NCI-H2196 treated with DMSO at 0.1 percent for 48 hours (cell line): ENCODE measurements around the gene CTBP2.

Source experiments
- DNase-seq: peaks from one replicate; lab custom pipeline; 2025; ENCODE audit not compliant: unreplicated experiment; lab: John Stamatoyannopoulos, UW

Gene CTBP2

DNA sequence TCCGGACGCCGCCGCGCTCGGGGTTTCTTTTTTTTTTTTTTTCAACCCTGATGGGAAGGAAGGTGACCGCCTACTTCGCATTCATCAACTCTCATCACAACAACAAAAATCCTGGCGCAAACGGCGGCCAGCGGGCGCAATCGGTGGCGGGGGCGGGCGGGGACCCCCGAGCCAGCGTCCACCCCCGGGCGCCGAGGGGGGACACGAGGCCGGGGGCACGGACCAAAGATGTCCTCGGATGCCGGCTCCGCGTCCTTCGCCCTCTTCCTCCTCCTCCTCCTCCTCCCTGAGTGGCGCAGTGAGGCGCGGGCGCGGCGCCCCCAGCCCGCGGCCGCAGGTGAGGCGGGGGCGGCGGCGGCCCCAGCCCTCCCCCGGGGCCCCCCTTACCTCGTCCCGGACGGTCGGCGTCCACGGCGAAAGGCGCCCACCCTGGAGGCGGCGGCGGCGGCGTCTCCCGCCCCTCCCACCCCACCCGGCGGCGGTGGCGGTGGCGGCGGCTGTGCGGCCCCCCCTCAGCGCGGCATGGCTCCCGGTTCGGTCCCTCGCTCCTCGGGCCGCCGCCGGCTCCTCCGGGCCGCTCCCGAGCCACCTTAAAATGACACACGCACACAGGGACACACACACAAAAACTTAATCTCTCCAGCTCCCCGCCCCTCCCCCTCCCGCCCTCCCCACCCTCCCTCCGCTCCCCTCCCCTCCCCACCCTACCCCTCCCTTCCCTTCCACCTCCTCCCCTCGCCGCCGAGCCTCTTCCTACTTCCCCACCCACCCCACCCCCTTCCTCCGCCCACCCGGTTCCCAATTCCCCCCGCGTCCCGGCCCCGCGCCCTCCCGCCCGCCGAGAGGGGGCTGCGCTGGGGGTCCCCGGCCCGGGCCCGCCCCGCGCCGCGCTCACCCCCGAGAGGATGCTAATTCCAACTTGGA lies at the start of gene CTBP2:
CTBP2 (minus strand) TSS at position 632 of the 924 bp plus-strand sequence.
- no peak for DNase-seq

DNA sequence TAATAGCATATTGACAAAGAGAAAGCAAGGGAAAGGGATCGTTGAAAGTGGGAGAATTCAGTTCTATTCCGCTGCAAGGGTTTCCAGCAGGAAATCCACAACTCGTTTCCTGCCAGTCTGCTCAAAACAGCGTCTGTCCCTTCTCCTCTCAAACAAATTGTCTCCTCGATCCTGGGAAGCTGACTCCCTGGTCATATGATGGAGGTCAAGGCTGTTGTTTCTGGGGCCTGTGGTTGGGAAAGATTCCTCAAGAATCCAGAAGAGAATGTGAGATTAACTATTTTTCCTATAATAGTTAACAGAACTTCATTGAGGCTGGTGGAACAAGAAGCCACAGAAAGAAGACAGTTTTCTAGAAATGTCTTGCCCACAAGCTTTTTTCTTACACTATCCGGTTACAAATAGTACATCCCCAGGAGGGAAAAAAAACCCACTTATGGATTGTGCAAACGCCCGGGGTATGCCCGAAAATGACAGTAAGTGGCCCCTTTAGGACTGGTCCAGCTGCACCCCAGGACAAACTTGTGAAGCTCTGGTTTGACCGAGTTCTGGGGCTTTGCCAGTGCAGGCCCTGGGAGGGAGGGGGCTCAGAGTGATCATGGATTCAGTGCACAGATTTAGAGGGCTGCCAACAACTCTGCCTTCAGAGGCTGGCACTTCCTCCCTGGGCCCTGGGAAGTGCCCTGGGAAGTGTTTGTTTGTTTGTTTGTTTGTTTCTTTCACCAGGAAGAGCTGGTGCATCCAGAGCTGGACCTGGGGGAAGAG lies 49.4 kb upstream of the CTBP2 start:
- no peak for DNase-seq

DNA sequence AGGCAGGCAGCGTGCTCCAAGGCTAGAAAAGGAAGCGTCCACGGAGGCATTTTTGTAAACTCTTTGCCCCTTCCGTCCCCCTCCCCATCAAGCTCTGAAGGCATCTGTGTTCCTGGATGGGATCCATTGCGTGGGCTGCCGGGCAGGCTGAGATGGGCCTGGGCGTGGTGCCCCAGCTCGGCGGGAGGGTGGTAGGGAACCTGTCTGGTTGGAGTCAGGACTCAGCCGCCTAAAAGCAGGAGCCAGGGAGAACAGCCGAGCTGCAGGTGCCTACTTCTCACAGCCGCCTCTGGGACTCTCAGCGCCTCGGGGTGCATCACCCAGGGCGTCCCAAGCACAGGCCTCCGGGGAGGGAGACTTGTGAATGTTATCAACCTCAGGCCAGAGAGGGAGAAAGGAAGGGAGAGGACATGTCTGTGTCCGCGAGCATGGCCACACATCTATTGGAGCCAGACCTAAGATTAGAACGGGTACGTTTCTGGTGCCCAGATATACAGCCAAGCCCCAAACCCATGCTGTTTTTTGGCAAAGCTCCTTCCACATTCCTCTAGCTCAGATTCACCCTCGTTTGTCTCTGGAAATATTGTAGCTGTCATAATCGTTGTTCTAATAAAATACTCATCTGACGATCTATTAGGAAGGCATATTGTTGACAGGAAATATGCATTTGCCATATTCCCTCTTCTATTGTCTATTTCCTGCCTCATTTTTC lies 48.6 kb upstream of the CTBP2 start:
- DNase-seq: no peak

DNA sequence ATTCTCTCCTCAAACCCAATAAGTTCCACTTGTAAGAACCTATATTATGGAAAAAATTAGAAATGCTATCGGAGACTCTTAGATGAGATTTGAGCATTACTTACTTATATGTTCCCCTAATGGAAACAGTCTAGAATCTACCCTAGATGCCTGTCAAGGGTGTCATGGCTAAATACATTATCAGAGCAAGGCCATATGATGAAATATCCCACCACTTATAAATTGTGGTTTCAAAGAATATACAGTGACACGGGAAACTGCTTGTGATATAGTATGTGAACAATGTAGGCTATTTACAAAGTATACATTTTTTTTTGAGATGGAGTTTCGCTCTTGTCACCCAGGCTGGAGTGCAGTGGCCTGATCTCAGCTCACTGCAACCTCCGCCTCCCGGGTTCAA lies 46.3 kb upstream of the CTBP2 start:
- no peak for DNase-seq

DNA sequence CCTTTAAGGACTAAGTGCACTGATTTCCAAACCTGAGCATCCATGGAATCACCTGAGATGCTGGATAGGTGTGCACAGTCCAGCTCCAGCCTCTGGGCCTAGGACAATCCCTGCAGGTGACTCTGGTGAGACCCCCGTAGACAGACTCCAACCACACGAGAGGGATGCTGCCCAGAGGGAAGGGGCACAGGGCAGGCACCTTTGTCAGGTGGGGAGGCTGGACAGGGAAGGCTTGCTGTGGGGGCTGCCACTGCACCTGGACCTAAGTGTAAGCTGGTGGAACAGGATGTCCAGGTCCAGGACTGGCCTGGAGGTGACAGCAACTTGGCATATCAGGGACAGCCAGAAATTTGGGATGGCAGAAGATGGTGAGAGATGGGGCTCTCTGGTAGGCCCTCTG lies 45.1 kb upstream of the CTBP2 start:
- DNase-seq: no peak

DNA sequence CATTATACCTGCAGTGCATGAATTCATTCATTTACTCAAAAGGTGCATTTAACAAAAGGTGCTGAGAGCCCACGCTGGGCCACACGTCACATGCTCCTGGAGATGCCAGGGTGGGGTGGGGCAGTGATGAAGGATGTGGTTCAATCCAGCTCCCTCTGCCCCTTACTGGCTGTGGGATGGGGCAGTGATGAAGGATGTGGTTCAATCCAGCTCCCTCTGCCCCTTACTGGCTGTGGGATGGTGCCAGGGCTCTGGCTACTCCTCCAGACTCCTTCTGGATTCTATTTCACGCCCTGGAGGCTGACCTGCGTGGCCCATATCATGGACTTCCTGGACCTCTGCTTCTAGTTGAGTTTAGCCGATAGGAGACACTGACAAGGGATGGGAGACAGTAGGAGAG lies 44.0 kb upstream of the CTBP2 start:
- DNase-seq: no peak

DNA sequence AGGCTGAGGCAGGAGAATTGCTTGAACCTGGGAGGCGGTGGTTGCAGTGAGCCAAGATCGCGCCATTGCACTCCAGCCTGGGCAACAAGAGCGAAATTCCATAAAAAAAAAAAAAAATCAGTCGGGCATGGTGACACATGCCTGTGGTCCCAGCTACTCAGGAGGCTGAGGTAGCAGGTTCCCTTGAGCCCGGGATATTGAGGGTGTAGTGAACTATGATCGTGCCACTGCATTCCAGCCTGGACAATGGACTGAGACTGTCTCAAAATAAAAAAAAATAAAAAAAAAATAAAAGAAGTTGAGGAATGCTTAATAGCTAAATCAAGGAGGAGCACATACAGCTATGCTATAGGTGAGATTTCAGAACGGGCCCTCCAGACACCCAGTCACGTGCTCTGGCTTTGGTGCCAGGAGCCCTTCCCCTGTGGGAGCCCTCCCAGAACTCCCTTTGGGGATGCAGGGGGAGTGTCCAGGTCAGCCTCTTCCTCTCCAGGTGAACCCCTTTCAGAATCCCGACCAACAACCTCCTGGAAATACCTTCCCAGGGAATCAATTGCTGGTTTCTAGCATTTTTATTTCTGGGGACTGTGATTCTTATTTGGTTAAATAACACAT lies 42.9 kb upstream of the CTBP2 start:
- DNase-seq: no peak

DNA sequence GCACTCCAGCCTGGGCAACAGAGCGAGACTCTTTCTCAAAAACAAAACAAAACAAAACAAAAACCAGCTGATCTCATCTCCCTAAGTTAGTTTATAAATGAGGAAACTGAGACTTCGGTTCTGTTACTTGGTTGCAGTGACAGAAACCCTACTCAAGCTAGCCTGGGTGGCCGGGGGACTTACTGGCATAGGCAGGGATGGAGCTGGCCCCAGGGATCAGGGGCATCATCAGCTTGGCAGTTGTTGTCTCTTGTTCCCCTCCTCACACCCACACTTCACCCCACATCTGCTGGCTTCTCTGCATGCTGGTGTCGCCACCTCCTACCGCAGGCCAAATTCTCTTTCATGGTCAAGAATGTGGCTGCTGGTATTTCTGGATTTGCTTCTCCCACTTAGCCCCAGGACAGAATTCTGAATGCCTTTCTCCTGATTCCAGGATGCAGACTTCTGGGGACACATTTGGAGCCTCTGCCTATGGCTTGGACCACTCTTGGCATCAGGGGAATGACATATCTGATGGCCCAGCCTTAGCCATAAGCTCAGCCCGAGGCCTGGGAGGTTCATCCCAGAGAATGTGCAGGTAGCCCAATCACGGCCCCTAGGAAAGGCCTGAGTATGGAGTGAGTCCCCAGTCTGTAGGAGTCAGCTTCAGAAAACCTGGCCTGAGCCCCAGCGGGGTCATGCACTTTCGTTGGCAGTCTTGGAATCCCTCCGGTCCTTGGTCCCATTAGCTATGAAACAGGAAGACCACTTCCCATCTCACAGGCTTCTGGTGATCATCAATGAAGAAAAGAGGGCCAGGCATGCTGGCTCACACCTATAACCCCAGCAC lies 41.6 kb upstream of the CTBP2 start:
- DNase-seq: no peak

DNA sequence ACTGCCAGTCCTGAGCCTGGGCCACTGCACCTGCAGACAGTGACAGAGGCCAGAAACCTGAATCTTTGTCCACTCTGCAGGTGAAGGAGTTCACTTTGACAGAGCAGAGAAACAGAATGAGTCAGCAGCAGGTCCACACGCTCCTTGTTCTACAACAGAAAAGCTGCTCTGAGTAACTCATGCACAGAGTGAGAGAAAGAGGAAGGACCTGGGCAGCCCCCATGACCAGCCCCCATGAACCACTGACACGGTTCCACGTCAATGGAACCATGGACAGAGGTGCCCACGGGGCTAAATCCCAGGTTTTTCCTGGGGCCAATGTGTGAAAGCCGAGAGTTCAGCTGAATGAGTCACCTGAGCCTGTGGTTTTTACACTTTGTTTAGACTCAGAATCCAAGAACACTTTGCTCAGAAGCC lies 40.8 kb upstream of the CTBP2 start:
- DNase-seq: no peak

DNA sequence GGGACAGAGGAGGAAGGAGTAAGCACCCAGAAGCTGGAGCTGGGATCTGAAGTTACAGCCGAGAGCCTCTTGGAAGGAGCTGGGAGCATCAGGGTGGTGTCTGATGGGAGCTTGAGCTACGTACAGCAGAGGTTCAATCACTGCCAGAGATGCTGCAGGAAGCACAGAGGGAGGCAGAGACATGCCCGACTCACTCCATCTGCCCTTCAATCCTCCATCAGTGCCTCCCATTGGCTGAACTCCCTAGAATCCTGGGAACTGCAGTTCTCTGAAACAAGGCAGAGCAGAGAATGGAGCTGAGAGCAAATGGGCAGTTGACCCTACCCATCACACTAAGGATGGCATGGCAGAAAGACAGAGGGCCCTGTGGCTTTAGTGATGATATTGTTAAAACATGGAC lies 40.0 kb upstream of the CTBP2 start:
- DNase-seq: no peak

DNA sequence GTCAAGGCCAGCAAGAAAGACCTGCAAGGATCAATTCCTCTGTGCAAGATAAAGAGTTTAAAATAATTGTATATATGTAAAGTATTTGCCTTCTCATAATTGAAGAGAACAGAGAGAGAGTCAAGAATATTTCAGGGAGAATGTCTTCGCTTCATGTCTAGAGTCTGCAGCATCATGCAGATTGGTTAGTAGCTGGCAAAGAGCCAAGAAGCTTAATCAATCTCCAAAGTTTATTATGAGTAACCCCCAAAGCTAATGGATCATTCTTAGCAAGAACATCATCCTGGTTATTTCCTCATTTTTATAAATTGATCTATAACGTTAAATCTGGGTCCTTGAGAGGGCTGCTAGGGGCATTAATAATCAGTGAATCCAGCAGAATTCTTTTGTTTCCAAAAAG lies 38.9 kb upstream of the CTBP2 start:
- no peak for DNase-seq

DNA sequence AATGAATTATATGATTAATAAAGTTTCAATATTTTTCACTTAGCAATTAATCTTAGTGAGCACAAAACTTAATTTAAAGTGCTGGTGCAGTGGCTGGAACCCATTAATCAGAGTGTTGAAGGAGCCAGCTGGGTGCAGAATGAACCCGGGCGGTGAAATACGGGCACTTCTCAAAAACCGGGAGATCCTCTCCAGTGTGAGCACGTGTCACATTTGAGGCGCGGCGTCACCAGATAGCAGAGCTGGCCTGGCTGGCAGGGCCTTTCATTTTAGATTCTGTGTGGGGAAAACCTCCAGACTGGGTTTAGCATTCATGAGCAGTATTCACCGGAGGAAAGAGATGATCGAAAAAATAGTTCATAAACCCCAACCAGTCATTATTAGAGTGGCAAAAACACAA lies 34.5 kb upstream of the CTBP2 start:
- DNase-seq: no peak

DNA sequence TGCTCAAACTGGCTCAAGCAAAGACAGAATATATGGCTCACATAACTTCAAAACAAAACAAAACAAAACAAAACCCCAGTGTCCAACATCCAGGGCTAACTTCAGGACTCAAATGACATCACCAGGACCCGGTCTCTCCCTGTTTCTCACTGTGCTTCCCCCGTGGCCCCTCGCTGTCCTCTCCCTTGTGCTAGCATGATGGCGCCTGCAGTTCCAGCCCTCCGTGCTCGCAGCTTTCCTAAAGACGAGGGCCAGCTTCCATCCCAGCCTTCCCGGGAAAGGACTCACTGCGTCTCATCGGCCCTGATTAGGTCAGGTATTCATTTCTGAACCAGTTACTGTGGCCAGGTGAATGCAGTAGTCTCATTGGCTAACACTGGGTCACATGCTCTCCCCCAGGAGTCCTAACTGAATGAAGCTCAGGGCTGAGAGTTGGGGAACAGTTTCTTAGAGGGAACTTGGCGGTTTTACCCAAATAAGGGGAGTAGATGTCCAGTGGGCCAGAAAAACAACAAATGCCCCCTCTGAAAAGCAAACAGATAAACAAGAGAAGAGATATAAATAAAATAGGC lies 33.0 kb upstream of the CTBP2 start:
- no peak for DNase-seq

DNA sequence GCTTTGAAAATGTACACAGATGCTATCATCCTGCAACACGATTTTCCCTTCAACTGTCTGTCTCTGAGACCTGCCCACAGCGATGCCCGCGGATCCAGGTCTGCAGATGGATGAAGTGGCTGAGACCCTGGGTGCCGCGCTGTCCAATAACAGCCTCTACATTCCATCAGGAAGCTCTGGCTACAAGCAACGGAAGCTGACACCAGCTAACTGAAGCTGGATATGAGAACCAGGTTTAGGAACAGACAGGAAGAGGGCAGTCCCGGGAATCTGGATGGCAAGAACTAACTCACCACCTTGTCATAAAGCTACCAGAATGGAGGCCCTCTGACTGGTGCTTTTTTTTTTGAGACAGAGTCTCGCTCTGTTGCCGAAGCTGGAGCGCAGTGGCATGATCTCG lies 32.3 kb upstream of the CTBP2 start:
- no peak for DNase-seq

DNA sequence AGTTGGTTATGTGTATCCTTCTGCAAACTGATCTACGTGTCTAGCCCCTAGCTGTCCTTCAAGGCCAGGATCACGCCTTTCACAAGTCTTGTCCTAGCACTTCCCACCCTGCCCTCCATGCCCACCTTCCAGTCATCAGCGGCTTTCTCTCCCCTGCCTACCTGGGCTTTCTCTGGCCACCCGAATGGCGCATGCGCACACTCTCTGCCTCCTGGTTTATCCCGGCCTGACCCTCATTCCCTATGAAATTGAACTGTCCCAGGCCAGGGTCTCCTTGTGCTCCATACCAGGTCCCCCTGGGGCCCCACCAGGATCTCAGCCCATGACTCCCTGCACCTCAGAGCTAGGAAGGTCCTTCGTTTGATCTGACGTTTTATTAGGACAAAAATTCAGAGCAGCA lies 31.6 kb upstream of the CTBP2 start:
- no peak for DNase-seq

DNA sequence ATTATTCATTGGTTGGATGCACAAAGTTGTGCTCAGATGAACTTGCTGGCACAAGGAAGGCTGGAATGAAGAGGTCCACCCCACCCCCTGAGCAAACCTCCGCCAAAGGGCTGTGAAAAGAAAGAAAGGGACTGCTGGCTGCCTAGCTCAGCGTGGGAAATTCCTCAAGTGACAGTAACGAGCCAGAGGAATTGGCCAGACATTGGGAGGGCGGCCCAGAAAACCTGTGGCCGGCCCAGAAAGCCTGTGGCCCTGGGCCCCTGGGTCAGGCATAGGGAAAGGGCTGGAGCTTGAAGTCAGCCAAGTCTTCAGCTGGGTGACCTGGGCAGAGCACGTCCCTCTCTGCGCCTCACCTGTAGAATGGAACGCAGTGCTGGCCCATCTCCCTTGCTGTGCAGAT lies 30.6 kb upstream of the CTBP2 start:
- DNase-seq: no peak

DNA sequence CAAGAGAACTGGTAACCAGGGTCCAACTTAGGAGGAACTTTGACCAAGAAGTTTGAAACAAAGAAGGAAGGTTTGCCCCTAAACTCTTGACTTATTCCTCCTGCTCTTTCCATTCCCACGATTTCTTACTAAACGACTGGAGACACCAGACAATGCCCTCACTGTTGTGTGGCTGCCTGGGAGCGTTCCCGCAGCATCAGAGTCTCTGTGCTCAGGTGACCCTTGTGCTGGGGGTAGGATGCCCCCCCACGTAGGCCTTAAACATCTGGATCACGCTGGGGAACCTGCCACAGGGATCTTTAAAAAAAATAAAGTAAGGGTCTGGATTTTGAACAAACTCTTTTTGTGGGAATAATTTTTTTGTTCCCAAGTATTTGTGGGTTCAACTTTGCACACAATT lies 30.1 kb upstream of the CTBP2 start:
- no peak for DNase-seq

DNA sequence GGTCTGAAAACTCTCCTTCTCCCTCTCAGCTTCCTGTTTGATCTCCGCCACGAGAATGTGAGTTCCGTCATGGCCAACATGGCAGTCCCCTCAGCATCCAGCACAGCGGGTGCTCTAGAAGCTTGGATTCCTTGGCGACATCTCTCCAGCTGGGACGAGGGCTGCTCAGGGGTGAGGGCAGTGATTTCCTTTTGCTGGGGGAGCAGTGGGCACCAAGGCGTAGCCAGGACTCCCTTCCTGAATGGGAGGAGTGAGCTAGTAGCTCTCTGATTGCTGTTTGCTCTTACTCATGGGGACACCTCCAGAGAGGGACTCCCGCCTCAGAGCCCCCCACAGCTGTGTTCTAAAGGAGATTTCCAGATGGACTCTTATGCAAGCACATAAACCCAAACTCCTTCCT lies 28.8 kb upstream of the CTBP2 start:
- DNase-seq: no peak

DNA sequence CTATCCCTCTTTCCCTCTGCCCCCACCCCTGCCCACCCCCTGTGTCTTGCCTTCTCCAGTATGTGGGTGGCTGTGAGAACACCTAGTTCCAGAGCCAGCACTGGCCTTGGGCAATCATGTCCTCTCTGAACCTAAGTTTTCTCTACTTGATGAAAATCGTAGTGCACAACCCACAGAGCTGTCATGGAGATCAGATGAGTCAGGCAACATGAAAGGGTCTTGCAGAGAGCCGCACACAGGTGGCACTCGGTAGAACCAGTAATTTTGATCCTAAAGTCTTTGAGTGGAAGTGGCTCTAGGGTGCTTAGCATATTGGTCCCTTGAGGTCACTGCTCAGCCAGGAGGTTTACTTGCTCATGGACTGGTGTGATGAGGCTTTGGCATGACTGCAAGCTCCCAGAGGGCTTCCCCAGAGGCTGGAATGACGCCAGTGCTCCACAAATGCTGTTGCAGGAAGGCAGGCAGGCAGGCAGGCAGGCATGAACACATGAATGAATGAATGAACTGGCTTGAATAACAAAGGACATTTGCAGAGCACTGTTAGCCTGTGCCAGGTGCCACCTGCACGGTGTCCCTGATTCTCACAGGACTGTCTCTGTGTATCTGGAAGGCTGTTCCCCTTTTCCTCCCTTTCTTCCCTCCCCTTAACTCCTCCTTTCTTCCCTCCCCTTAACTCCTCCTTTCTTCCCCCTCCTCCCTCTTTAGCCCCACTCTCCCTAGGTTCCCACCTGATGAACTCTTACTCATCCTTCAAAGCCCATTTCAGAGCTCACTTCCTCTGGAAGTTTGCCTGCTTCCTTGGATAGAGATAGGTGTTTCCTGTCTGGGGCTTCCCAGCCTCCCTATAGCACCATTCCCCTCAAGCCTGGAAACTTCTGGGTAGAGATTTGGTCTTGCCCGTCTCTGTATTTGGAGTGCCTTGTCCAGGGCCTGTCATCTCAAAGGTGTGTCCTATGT lies 27.2 kb upstream of the CTBP2 start:
- DNase-seq: no peak
